DMS 273 (cell line): ENCODE measurements around the gene OPHN1.
A peak's percentile ranks its signal among the peaks of the same experiment; 100 is the strongest.
"Not testable (repeated sequence)": the region's sequence is repeated elsewhere in the genome, so short reads cannot be mapped to it uniquely, and the experiment has no call there.

Source experiments
- DNase-seq: peaks from one replicate; lab custom pipeline; 2025; ENCODE audit not compliant: unreplicated experiment; lab: John Stamatoyannopoulos, UW

Gene OPHN1

DNA sequence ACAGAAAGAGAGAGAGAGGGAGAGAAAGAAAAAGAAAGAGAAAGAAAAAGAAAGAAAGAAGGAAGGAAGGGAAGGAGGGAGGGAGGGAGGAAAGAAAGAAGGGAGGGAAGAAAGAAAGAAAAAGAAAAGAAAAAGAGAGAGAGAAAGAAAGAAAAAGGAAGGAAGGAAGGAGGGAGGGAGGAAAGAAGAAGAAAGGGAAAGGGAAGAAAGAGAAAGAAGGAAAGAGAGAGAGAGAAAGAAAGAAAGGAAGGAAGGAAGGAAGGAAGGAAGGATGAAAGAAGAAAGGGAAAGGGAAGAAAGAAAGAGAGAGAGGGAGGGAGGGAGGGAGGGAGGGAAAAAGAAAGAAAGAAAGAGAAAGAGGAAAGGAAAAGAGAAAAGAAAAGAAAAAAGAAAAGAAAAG lies 10.8 kb downstream of the OPHN1 start:
- no peak for DNase-seq

DNA sequence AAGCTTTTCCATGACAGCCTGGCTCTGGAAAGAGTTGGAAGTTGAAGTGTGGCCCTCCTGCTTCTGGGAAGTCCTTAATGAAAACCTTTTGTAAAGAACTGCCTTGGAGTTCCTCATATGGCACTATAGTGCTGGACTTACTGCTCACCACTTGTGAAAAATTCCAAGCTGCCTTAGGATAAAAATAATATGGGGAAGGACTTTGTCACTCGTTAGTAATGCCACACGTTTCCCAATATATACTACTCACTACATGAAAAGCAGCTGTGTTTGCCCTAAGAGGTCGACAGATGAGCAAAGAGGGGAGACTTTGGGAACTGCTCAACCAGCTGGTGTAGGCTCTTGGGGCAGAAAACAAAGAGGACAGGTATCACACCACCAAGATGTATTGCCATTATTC lies 11.7 kb downstream of the OPHN1 start:
- no peak for DNase-seq

DNA sequence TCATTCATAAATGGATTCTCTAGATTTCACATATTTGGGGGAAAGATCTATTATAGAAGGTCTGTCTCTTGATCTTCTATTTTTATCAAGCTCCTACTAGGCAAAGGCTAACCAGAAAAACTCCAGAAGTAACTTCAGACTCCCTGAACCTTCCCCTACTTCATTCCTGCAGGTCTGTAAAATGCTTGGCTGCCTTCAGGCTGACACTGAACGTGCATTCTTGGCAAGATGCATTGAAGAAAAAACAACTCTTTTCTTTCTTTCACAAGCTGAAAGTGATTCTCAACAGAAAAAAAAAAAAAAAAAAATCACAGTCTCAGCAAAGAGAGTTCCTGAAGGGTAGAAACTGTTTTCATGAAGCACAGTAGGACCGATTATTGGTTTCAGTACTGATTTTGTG lies 12.7 kb downstream of the OPHN1 start:
- no peak for DNase-seq

DNA sequence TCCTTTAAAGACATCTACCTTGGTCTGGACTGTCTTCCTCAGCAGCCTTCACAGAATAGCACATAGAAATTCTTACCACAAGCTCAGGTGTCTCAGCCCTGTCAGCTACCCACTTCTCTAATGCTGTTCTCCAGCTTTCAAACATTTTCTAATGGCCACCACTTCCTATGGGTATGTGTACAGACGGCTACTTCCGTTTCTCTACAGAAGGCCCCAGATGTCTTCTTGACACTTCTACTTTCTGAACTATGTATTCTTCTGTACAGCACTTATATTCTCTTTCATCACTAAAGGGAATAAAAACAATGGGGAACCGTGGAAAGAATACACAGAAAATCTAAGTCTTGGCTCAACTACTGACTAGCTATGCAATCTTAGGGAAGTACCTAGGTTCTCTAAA lies 13.3 kb downstream of the OPHN1 start:
- DNase-seq, result no peak

DNA sequence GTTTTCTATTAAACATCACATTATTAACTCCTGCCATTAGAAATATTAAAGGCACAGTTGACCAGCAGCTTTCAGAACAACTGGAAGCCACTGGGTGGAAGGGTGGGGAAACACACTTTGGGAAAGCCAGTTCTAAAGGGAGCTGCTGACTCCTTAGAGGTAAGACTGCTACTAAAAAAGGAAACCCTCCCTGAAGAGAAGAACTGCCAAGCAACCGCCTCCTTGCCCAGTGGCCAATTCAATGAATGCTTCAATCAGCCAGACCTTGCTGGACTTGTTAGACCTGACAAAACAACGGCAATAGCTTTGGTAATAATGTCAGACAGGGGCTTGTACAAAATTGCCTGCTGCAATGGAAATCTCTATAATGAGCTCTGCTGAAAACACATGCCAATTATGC lies 15.6 kb downstream of the OPHN1 start:
- no peak for DNase-seq

DNA sequence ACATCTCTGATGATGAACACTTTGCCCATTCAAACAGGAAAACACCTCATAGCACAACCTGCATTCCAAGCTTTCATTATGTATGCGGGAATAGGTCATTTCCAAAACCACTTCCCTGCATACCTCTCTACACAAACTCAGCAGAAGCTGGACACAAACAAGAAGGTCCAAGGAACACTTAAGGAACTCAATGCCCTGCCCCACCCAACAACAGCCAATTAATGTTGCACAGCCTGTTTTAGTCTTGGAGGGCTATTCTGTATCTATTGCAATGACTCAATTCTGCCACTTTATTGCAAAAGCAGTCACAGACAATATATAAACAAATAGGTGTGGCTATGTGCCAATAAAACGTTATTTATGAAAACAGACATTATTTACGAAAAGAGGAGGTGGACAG lies 16.7 kb downstream of the OPHN1 start:
- DNase-seq, result no peak

DNA sequence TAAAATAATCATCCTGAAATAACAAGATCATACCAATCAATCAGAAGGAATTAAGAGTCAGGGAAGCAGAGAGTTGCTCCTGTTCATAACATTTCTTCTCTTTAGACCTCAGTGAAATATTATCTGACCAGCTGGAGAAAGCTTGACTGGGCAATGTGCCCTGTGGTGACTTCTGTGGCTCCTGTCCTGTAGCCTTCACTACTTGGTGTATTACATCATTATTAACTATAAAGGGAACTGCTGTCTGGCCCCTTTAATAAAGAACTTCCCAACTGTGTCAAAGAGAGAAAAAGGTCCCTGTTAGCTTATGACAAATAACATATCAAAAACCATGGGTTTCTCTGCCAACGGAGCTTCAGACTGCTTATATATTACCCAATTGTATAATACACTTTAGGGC lies 18.0 kb downstream of the OPHN1 start:
- DNase-seq, result peak; percentile 21

DNA sequence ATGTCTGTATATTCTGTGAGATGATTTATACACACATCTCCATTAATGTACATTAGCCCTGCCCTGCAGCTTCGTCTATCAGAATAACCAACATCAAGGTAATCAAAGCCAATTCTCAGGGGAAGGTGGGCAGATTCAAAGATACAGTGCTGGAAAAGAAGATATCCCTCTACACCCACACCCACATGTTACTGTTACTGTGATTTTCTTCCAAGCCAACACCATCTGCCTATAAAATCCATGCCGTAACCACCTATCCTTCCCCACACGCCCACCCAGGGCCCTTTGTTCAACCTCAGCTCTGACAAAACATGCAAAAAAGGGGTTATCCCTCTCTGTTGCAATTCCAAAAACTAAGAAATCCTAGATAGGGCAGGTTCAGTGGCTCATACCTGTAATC lies 20.0 kb downstream of the OPHN1 start:
- no peak for DNase-seq

DNA sequence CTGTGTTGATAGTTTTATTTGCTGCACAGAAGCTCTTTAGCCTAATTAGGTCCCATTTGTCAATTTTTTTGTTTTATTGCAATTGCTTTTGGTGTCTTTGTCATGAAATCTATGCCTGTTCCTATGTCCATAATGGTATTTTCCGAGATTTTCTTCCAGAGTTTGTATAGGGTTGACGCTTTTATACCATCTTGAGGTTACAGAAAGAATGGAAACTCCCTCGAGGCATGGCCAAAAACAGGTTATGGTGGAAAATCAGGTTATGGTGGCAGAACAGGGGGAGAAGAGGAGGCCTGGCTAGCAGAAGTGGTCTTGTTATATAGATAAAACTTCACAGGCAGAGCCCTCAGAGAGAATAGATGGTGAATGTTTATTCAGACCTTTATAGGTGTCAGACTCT lies 21.6 kb downstream of the OPHN1 start:
- no peak for DNase-seq

DNA sequence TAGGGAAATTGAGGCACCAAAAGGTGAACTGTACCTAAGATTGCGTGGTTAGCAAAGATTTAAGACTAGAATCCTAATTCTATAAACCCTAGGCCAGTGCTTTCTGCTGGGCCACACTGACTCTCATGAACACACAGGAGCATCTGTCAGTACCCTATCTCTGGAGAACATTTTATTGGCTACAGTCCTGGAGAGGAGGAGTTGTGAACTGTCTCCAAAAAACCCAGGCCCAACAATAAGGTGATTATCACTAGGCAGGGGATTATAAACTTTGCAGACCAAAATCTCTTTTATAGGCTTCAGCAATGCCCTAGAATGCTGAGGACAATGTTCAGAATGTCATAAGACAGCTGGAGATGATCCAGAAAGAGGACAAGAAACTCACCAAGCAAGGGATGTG lies 24.1 kb downstream of the OPHN1 start:
- DNase-seq, result peak; percentile 25

DNA sequence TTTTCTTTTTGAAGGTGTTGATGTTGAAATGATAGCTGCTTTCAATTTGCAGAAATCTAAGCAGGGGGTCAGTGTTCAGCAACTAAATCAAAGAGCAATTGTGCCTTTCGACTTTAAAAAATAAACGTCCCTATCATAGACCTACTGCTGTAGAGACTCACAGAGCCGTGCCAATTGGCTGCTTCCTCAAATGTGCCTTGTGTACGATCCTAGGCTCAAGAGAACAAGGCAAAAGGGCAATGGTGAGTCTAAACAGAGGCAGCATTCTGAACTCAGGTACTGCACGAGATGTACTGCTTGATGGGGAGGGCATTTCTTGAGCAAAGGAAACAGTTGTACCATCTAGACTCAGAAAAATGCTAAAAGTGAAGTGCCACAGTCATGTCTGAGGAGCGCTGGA lies 29.8 kb downstream of the OPHN1 start:
- no peak for DNase-seq

DNA sequence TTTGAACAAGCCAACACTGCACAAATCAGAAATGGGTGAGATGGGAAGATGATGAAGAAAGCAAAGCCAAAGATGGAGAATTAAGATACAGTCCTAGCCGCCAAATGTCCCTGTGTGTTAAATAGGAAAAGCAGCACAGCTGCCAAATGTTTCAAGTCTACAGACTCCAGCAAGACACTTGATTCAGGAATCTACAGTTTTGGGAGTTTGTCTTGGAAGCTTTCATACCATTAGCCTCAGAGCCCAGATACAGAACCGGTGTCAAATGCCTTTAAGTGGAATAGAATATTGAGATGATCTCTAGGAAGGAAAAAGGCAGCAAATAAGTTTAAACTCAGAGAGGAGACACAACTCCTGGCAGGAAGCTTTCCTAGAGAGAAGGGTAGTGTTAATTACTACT lies 30.3 kb downstream of the OPHN1 start:
- peak; percentile 6 for DNase-seq

DNA sequence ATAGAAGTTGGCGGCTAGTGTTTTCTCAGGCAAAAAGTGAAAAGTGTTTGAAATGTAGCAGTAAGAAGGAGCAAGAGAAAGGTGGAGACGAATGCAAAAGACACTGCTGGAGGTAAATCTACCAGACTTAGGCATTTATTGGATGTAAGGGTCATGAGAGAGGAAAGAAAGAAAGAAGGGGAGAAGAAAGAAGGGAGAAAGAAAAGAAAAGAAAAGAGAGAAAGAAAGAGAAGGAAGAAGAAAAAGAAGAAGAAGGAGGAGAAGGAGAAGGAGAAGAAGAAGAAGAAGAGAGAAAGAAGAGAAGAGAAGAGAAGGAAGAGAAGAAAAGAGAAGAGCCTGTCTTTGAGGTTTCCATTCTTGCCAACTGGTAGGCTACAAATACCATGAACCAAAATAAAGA lies 31.2 kb downstream of the OPHN1 start:
- DNase-seq, result no peak

DNA sequence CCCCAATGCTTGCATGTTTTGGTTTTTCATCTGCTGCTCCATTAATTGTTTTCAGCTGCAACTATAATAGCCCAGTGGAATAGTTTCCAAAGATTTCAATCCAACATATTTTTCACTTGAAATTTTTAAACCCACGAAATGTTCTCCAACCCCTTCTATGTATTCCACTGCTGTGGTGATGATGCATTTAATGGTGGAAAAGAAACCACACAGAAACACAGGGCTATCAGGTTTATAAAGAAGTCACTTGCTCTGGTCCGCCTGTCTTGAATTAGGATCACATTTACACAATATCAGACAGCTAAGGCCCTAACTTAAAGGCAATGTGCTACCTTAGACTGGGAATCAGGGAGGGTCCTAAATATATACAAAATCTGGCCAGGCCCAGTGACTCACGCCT lies 35.0 kb downstream of the OPHN1 start:
- DNase-seq, result no peak

DNA sequence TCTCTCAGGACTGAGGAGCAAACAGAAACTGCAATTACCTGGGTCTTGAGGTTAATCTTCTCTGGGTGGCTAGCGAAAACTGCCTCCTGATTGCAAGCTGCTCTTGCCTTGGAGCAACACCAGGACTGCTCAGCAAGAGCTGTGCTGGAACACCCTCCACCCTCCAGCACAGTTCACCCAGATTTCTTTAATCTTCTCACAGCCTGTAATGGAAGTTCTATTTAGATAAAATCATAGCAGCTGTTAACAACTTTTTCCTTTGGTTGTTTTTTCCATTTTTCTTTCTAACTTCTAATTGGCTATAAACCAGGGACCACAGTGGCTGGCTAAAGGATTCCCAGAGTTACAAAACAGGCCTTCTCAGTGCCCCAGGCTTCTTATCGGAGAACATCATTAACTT lies 36.3 kb downstream of the OPHN1 start:
- no peak for DNase-seq

DNA sequence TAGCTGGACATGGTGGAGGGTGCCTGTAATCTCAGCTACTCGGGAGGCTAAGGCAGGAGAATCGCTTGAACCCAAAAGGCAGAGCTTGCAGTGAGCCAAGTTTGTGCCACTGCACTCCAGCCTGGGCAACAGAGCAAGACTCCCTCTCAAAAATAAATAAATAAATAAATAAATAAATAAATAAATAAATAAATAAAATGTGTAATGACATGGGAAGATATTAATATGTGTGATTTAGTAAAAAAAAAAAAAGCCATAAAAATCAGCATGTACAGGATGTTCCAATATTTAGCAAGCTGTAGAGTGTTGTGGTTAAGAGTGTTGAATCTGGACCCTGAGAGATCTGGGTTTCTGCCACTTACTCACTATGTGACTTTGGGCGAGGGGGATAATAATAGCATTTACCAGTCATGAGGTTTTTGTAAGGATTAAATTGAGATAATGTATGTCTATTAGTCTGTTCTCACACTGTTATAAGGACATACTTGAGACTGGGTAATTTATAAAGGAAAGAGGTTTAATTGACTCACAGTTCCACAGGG lies 43.8 kb downstream of the OPHN1 start:
- not testable (repeated sequence) for DNase-seq

DNA sequence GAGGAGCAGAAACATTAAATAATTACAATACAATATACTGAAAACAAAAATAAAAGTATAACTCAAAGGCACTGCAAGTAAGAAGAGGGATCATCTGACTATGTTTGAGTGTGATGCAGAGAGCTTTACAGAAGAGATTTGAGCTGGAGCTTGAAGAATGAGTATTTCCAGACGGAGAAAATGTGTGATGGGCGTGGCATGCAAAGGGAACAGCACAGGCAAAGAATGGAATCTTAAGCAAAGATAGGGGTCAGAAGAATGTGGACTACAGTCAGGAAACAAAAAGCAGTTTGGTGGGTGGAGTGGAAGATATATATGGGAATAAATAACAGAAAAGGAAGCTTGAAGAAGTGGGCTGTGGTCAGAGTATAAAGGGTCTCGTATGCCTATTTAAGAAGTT lies 45.5 kb downstream of the OPHN1 start:
- no peak for DNase-seq

DNA sequence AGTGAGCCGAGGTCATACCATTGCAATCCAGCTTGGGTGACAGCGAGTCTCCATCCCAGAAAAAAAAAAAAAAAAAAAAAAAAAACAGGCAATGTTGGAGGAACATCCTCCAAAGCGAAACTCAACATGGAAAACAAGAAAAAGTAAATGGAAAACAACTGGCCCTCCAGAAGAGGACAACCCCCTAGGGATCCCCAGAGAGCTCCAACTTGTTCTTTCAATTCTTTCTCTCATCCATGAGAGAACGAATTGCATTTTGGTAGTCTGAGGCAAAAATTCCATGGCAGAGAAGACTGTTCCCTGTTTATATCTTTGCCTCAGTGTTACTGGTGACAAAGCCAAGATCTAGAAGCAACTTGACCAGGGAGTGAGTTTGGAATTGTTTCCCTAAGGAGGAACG lies 49.8 kb downstream of the OPHN1 start:
- DNase-seq, result no peak

DNA sequence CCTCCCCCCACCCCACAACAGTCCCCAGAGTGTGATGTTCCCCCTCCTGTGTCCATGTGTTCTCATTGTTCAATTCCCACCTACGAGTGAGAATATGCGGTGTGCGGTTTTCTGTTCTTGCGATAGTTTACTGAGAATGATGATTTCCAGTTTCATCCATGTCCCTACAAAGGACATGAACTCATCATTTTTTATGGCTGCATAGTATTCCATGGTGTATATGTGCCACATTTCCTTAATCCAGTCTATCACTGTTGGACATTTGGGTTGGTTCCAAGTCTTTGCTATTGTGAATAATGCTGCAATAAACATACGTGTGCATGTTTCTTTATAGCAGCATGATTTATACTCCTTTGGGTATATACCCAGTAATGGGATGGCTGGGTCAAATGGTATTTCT lies 55.7 kb downstream of the OPHN1 start:
- not testable (repeated sequence) for DNase-seq

DNA sequence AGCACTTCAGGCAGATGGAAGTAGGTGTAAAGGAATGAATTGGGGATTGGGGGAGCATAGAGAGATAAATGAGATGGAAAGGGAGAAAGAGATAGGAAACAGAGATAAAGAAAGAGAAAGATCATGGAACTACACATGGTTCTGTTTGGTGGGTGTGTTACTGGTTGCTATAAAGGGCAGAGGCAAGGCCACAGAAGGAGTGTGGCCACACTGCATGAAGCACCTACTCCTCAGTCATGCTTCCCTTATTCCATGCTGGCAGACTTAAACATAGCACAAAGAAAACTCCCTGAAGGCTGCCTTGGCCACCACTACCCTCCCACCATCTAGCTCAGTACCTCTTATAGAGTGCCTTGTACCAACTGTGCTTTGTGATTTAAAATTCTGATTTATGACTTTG lies 56.9 kb downstream of the OPHN1 start:
- DNase-seq, result no peak

DNA sequence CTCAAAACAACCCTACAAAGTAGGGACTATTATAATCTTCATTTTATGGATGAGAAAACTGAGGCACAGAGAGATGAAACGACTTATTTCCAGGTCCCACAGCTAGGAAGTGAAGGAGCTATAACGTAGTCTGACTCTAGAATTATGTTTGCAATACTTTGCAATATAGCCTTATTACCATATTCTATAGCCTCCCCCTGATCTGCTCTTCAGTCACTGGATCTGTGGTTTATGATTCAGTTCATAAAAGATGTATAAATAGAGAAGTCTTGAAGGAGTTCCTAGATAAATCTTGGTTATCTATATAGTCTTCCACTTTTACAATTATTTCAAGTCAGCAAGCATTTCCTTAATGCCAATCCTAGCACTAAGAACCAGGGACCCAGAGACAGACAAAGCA lies 57.5 kb downstream of the OPHN1 start:
- DNase-seq, result no peak

DNA sequence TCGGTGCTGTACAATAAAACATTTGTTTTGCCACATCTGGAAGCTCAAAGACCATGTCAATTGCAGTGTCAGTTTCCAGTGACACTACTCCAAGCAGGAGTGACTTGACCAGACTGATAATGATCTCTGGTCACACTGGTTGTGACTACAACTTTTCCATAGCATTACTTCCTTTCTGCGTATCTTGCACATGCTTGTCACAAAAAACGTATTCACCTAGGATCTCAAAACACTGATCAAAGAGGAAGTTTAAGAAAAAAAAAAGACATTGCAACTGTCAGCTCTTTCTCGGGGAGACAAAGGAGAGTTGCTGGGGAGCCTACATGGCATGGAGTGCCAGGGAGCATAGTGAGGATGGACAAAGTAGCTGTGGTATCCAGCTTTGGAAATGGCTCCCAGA lies 60.6 kb downstream of the OPHN1 start:
- DNase-seq, result no peak

DNA sequence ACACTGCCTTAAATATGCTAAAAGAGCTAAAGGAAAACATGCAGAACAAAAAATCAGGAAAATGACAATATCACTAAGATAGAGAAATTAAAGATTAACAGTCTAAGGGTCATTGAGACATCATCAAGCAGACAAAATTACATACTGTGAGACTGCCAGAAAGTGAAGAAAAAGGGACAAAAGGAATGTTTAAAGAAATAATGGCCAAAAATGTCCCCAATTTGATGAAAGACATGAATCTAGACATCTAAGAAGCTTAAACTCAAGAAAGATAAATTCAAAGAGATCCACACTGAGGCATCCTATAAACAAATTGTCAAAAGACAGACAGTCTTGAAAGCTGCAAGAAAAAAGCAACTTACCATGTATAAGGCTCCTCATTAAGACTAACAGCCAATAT lies 63.7 kb downstream of the OPHN1 start:
- DNase-seq, result no peak

DNA sequence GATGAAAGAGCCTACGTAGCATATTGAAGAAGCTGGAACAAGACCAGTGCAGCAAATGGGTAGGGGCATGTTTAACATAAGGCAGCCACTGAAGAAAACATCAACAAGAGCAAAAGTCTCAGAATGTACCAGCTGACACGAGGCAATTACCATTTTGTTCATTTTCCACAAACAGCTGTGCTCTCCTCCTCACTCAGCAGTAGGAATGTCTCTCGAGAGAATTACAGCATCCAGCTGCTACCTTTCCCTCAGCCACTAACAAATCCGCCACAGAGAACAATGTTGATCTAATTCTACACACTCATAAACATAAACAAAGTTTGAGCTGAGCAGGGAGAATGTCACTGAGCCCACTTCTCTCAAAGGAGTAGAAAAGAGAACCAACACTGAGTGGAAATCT lies 68.0 kb downstream of the OPHN1 start:
- peak; percentile 75 for DNase-seq
